ENCODE data around the gene TATDN3.

DNA sequence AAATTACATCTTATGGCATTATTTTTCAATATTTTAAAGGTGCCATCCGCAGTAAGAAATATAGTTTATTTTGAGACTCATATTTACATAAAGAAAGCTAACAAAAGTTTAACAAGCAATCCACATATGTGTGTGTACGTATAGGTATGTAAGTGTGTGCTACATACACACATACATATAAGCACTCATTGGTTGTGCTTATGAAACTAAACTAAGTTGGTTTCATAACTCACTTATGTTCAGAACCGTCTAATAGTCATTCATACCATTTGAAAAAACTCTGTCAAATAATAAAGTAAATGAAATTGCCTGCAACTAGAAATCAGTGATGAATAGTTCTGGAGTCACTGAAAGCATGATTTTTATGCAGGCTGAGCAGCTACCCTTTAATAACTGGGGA, 14.1 kb downstream of the TATDN3 start:
- TF ChIP-seq, protein P1, sequence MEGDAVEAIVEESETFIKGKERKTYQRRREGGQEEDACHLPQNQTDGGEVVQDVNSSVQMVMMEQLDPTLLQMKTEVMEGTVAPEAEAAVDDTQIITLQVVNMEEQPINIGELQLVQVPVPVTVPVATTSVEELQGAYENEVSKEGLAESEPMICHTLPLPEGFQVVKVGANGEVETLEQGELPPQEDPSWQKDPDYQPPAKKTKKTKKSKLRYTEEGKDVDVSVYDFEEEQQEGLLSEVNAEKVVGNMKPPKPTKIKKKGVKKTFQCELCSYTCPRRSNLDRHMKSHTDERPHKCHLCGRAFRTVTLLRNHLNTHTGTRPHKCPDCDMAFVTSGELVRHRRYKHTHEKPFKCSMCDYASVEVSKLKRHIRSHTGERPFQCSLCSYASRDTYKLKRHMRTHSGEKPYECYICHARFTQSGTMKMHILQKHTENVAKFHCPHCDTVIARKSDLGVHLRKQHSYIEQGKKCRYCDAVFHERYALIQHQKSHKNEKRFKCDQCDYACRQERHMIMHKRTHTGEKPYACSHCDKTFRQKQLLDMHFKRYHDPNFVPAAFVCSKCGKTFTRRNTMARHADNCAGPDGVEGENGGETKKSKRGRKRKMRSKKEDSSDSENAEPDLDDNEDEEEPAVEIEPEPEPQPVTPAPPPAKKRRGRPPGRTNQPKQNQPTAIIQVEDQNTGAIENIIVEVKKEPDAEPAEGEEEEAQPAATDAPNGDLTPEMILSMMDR (IDR thresholded peaks at IDR 0.05; ENCODE audit: poor library complexity), result no peak
- no peak for TF ChIP-seq EZH2 (IDR thresholded peaks at IDR 0.05; ENCODE audit: borderline replicate concordance)
